Measurements from ENCODE around the gene GARS1.
"Not testable (repeated sequence)": the region's sequence is repeated elsewhere in the genome, so short reads cannot be mapped to it uniquely, and the experiment has no call there.

GRCh38 chr7:30587547-30587946 is 7.1 kb upstream of the GARS1 start:
- not testable (repeated sequence) for TF ChIP-seq CTCF, POLR2A (IDR thresholded peaks at IDR 0.05)
